Sigmoid colon (tissue), 7 donors: ENCODE results near the gene FBXW12. TPM values are rescaled to one million over a fixed set of nuclear protein-coding genes. Genes with fewer than 3 reads are reported as not detected.

Source experiments
- DNase-seq: peaks from one replicate; pipeline ENCODE4 v3.0.0-alpha.2; 2019
- H3K27ac ChIP-seq, 4 donors: fragments of 200-600 bp; sonication (generic); one replicate each; pipeline ENCODE4 v1.5.1; 2016 to 2019; ENCODE audit warnings: mild to moderate bottlenecking in 1 of 4
- H3K27me3 ChIP-seq, 3 donors: fragments of 200-600 bp; sonication (generic); one replicate each; pipeline ENCODE4 v1.5.1; 2019; ENCODE audit warnings: mild to moderate bottlenecking in 1 of 3
- H3K36me3 ChIP-seq, 4 donors: fragments of 200-600 bp; sonication (generic); one replicate each; pipeline ENCODE4 v1.5.1; 2016 to 2019
- H3K4me1 ChIP-seq, 4 donors: fragments of 200-600 bp; sonication (generic); one replicate each; pipeline ENCODE4 v1.5.1; 2017 to 2019
- H3K4me3 ChIP-seq, 4 donors: fragments of 200-600 bp; sonication (generic); one replicate each; pipeline ENCODE4 v1.5.1; 2017 to 2019; ENCODE audit warnings: mild to moderate bottlenecking in 2 of 4, moderate library complexity in 1 of 4
- H3K9me3 ChIP-seq, 4 donors: fragments of 200-600 bp in 3 of 4; sonication (generic) in 3 of 4; one replicate each; pipeline versions ENCODE4 v1.5.1 to v1.6.1; 2013 to 2019
- CTCF ChIP-seq, 4 experiments: fragments of 450-650 bp in 3 of 4; fragments of 200-600 bp in 1 of 4; IDR thresholded peaks; one replicate each; pipeline ENCODE4 v1.5.1; 2016 to 2019; ENCODE audit warnings: antibody characterized with exemption in 4 of 4, mild to moderate bottlenecking in 3 of 4, moderate library complexity in 2 of 4
- EP300 ChIP-seq, 4 donors: sonication (generic); formaldehyde crosslinking; IDR thresholded peaks; one replicate each; pipeline ENCODE4 v1.6.1; 2017; ENCODE audit warnings: antibody characterized with exemption in 4 of 4
- POLR2A ChIP-seq, 2 donors: fragments of 450-650 bp; IDR thresholded peaks; one replicate each; pipeline ENCODE4 v1.6.1; 2016; ENCODE audit warnings: antibody characterized with exemption in 2 of 2, mild to moderate bottlenecking in 2 of 2, moderate library complexity in 2 of 2
- POLR2AphosphoS5 ChIP-seq, 4 donors: sonication (generic); formaldehyde crosslinking; IDR thresholded peaks; one replicate each; pipeline ENCODE4 v1.6.1; 2017; ENCODE audit warnings: antibody characterized with exemption in 4 of 4
- WGBS, 2 donors: extraction: QIAGEN DNeasy Blood & Tissue Kit; methylation state at CpG; one replicate each; pipeline ENCODE4 v1.1.7; 2013; 5-methylcytosine and 5-hydroxymethylcytosine counted together
- intact Hi-C: fragments of 100-400 bp; cut with DNase I; formaldehyde crosslinking; loops from one replicate; pipeline ENCODE4 v1.15.1; 2023
- polyA plus RNA-seq, 3 donors: library from polyadenylated mRNA; stranded (reverse); fragments of 200-250 nt; gene quantifications; one replicate each; pipeline ENCODE4 v1.2.3, GENCODE V29; 2013
- total RNA-seq, 4 donors: library from RNA; depleted of rRNA; stranded (reverse); fragments of >200 nt; gene quantifications; one replicate each; pipeline ENCODE4 v1.1.0, GENCODE V29; 2016
- donor health status: healthy with polysubstance abuse.
- donor health status: Bipolar disorder and iron deficiency.
- donor health status: healthy.

FBXW12 gene
- total and polyA plus RNA-seq, 7 donors = not detected

- WGBS, 2 donors = 35 to 42% methylated on average over 4 of the region's 4 CpGs
- H3K27ac ChIP-seq = no peak overlapping the region
- no peaks in the 10 kb centered on the region for H3K9me3 ChIP-seq
- H3K27me3 ChIP-seq = peaks cover 0 to 3% (median 0%) of the 10 kb centered on the region in 3 donors
- intact Hi-C loops = no loop called here
- no peak overlapping the region for H3K4me3 ChIP-seq
- TF ChIP-seq EP300 (IDR thresholded peaks at IDR 0.05) (no peak), POLR2AphosphoS5 (IDR thresholded peaks at IDR 0.05) (no peak), CTCF (IDR thresholded peaks at IDR 0.05) (no peak), POLR2A (IDR thresholded peaks at IDR 0.05) (no peak)
- no peaks in the 10 kb centered on the region for H3K4me1 ChIP-seq
- no peaks in the 10 kb centered on the region for H3K36me3 ChIP-seq
- DNase-seq = no peak
These were observed 33.4 kb upstream of the FBXW12 start for GRCh38 chr3:48338635-48339034.

- Histone ChIP-seq H3K4me3 (no peak overlapping the region), H3K36me3 (no peaks in the 10 kb centered on the region), H3K9me3 (no peaks in the 10 kb centered on the region), H3K27ac (no peak overlapping the region), H3K27me3 (no peaks in the 10 kb centered on the region), H3K4me1 (no peaks in the 10 kb centered on the region)
- intact Hi-C loops = no loop called here
- TF ChIP-seq CTCF (IDR thresholded peaks at IDR 0.05) (no peak), POLR2A (IDR thresholded peaks at IDR 0.05) (no peak), POLR2AphosphoS5 (IDR thresholded peaks at IDR 0.05) (no peak), EP300 (IDR thresholded peaks at IDR 0.05) (no peak)
- no peak for DNase-seq
- 88 to 94% methylated on average over 8 of the region's 8 CpGs for WGBS, 2 donors
These were observed 28.6 kb upstream of the FBXW12 start for GRCh38 chr3:48343432-48343831.

GRCh38 chr3:48344867-48345507, 27.0 kb upstream of the FBXW12 start:
- H3K9me3 ChIP-seq = no peaks in the 10 kb centered on the region
- intact Hi-C loops = no loop called here
- H3K27ac ChIP-seq = no peak overlapping the region
- no peaks in the 10 kb centered on the region for H3K4me1 ChIP-seq
- TF ChIP-seq POLR2A (IDR thresholded peaks at IDR 0.05) = no peak
- no peak for TF ChIP-seq POLR2AphosphoS5 (IDR thresholded peaks at IDR 0.05)
- TF ChIP-seq CTCF (IDR thresholded peaks at IDR 0.05) = no peak
- no peak for TF ChIP-seq EP300 (IDR thresholded peaks at IDR 0.05)
- H3K36me3 ChIP-seq = no peaks in the 10 kb centered on the region
- WGBS, 2 donors = 48 to 50% methylated on average over 1 of the region's 1 CpG
- no peaks in the 10 kb centered on the region for H3K27me3 ChIP-seq
- DNase-seq = no peak
- no peak overlapping the region for H3K4me3 ChIP-seq

- Histone ChIP-seq H3K36me3 (no peaks in the 10 kb centered on the region), H3K4me1 (no peaks in the 10 kb centered on the region), H3K9me3 (no peaks in the 10 kb centered on the region), H3K4me3 (no peak overlapping the region), H3K27ac (no peak overlapping the region), H3K27me3 (no peaks in the 10 kb centered on the region)
- 81 to 88% methylated on average over 2 of the region's 2 CpGs for WGBS, 2 donors
- TF ChIP-seq CTCF (IDR thresholded peaks at IDR 0.05) (no peak), POLR2A (IDR thresholded peaks at IDR 0.05) (no peak), EP300 (IDR thresholded peaks at IDR 0.05) (no peak), POLR2AphosphoS5 (IDR thresholded peaks at IDR 0.05) (no peak)
- intact Hi-C loops = no loop called here
- DNase-seq = no peak
These were observed 26.0 kb upstream of the FBXW12 start for GRCh38 chr3:48345946-48346572.
